ENCODE data around the gene SEMA6A. TPM values are rescaled to one million over a fixed set of nuclear protein-coding genes. Genes with fewer than 3 reads are reported as not detected.

Gene SEMA6A
- total and polyA plus RNA-seq, 4 donors: 3.7 to 11.4 (median 5.6) TPM

GRCh38 chr5:116411101-116411571 is 163.5 kb downstream of the SEMA6A start:
- Histone ChIP-seq H3K27me3 (ENCODE audit: control insufficient read depth in 4 of 4, insufficient read depth in 4 of 4, low read length in 3 of 4) (no peaks in the 10 kb centered on the region), H3K9ac (ENCODE audit: low read depth in 1 of 2, low read length in 2 of 2) (no peak overlapping the region), H3K27ac (ENCODE audit: low read depth in 1 of 2, low read length in 2 of 2) (no peak overlapping the region), H3K4me1 (ENCODE audit: control insufficient read depth in 4 of 4, insufficient read depth in 4 of 4, low read length in 3 of 4) (no peaks in the 10 kb centered on the region), H3K36me3 (ENCODE audit: control insufficient read depth in 4 of 4, insufficient read depth in 3 of 4, low read depth in 1 of 4, low read length in 3 of 4) (no peaks in the 10 kb centered on the region), H3K4me3 (ENCODE audit: low read depth in 1 of 3, low read length in 3 of 3) (no peak overlapping the region), H3K9me3 (ENCODE audit: control insufficient read depth in 4 of 4, low read length in 3 of 4) (no peaks in the 10 kb centered on the region)
- no peak for DNase-seq (ENCODE audit: low spot score)
- 79% methylated on average over 5 of the region's 5 CpGs for WGBS
- TF ChIP-seq REST (IDR thresholded peaks at IDR 0.05) (no peak), HNF4A (conservative IDR thresholded peaks at IDR 0.05) (no peak), EGR1 (IDR thresholded peaks at IDR 0.05; ENCODE audit: low read depth in 2 of 2) (no peak), GABPA (IDR thresholded peaks at IDR 0.05 in 1 of 2, conservative IDR thresholded peaks at IDR 0.05 in 1 of 2) (no peak), ATF3 (IDR thresholded peaks at IDR 0.05) (no peak), FOXA1 (IDR thresholded peaks at IDR 0.05) (no peak), ZBTB33 (IDR thresholded peaks at IDR 0.05) (no peak), CTCF (IDR thresholded peaks at IDR 0.05; ENCODE audit: low read depth, low read length, missing input control) (no peak), MAX (IDR thresholded peaks at IDR 0.05) (no peak), HNF4G (IDR thresholded peaks at IDR 0.05) (no peak), NR2F2 (IDR thresholded peaks at IDR 0.05) (no peak), YY1 (IDR thresholded peaks at IDR 0.05) (no peak), JUND (IDR thresholded peaks at IDR 0.05) (no peak)

GRCh38 chr5:116410336-116410890 is 164.2 kb downstream of the SEMA6A start:
- Histone ChIP-seq H3K27me3 (ENCODE audit: control insufficient read depth in 4 of 4, insufficient read depth in 4 of 4, low read length in 3 of 4) (no peaks in the 10 kb centered on the region), H3K4me3 (ENCODE audit: low read depth in 1 of 3, low read length in 3 of 3) (no peak overlapping the region), H3K36me3 (ENCODE audit: control insufficient read depth in 4 of 4, insufficient read depth in 3 of 4, low read depth in 1 of 4, low read length in 3 of 4) (no peaks in the 10 kb centered on the region), H3K4me1 (ENCODE audit: control insufficient read depth in 4 of 4, insufficient read depth in 4 of 4, low read length in 3 of 4) (no peaks in the 10 kb centered on the region), H3K9me3 (ENCODE audit: control insufficient read depth in 4 of 4, low read length in 3 of 4) (no peaks in the 10 kb centered on the region), H3K27ac (ENCODE audit: low read depth in 1 of 2, low read length in 2 of 2) (no peak overlapping the region), H3K9ac (ENCODE audit: low read depth in 1 of 2, low read length in 2 of 2) (no peak overlapping the region)
- no peak for DNase-seq (ENCODE audit: low spot score)
- WGBS: 67% methylated on average over 3 of the region's 3 CpGs
- TF ChIP-seq HNF4G (IDR thresholded peaks at IDR 0.05) (no peak), JUND (IDR thresholded peaks at IDR 0.05) (no peak), HNF4A (conservative IDR thresholded peaks at IDR 0.05) (no peak), RAD21 (IDR thresholded peaks at IDR 0.05) (no peak), MAX (IDR thresholded peaks at IDR 0.05) (no peak), ATF3 (IDR thresholded peaks at IDR 0.05) (no peak), ZBTB33 (IDR thresholded peaks at IDR 0.05) (no peak), CTCF (IDR thresholded peaks at IDR 0.05; ENCODE audit: low read depth, low read length, missing input control) (no peak), EGR1 (IDR thresholded peaks at IDR 0.05; ENCODE audit: low read depth in 2 of 2) (no peak), TAF1 (conservative IDR thresholded peaks at IDR 0.05) (no peak), NR2F2 (IDR thresholded peaks at IDR 0.05) (no peak)

All from liver (tissue), 9 donors.